ENCODE data around the gene CLEC1A. TPM values are rescaled to one million over a fixed set of nuclear protein-coding genes. Genes with fewer than 3 reads are reported as not detected.

CLEC1A gene
- total and polyA plus RNA-seq, 7 donors, result 1.1 to 4.8 (median 2.0) TPM; not detected in 2

DNA sequence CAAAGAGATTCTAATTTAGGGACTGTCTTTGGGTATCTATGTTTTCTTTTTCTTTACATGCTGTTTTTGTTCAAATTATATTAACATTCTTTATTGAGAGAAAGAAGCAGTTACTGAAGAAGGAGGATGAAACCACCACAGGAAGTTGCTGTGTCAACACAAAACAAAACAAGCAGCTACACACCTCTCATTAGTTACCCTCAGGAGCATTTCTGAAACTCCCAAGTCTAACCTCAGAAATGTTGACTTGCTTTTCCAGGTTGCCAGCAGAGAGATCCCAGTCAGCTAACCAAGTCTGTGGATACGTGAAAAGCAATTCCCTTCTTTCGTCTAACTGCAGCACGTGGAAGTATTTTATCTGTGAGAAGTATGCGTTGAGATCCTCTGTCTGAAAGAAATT lies 33.5 kb downstream of the CLEC1A start:
- intact Hi-C loops (cut with DNase I), result no loop called here
- Histone ChIP-seq H3K27ac (no peak overlapping the region), H3K9me3 (no peaks in the 10 kb centered on the region), H3K4me3 (no peak overlapping the region), H3K27me3 (no peaks in the 10 kb centered on the region), H3K36me3 (no peaks in the 10 kb centered on the region), H3K4me1 (peaks cover 0 to 22% (median 12%) of the 10 kb centered on the region in 4 donors)
- DNase-seq, result no peak
- TF ChIP-seq POLR2A (IDR thresholded peaks at IDR 0.05) (no peak), EP300 (IDR thresholded peaks at IDR 0.05) (no peak), POLR2AphosphoS5 (IDR thresholded peaks at IDR 0.05) (no peak)
- WGBS, 2 donors, result 91 to 95% methylated on average over 4 of the region's 4 CpGs

DNA sequence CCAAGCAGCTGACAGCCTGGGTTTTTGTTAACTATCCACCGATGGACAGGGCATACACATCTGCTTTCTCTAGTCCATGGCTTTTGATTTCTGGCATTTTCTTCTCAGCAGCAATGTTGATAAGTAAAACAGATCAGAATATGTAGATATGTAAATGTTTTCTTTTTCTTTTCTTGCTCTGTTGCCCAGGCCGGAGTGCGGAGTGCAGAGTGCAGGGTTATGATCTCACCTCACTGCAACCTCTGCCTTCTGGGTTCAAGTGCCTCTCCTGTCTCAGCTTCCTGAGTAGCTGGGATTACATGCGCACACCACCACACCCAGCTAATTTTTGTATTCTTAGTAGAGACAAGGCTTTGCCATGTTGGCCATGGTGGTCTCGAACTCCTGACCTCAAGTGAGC lies 40.4 kb downstream of the CLEC1A start:
- 76 to 79% methylated on average over 5 of the region's 5 CpGs for WGBS, 2 donors
- intact Hi-C loops (cut with DNase I), result no loop called here
- no peaks in the 10 kb centered on the region for H3K27me3 ChIP-seq
- no peaks in the 10 kb centered on the region for H3K9me3 ChIP-seq
- DNase-seq, result no peak
- H3K36me3 ChIP-seq, result no peaks in the 10 kb centered on the region
- H3K27ac ChIP-seq, result no peak overlapping the region
- TF ChIP-seq POLR2AphosphoS5 (IDR thresholded peaks at IDR 0.05) (no peak), EP300 (IDR thresholded peaks at IDR 0.05) (no peak), POLR2A (IDR thresholded peaks at IDR 0.05) (no peak)
- TF ChIP-seq, protein P1, sequence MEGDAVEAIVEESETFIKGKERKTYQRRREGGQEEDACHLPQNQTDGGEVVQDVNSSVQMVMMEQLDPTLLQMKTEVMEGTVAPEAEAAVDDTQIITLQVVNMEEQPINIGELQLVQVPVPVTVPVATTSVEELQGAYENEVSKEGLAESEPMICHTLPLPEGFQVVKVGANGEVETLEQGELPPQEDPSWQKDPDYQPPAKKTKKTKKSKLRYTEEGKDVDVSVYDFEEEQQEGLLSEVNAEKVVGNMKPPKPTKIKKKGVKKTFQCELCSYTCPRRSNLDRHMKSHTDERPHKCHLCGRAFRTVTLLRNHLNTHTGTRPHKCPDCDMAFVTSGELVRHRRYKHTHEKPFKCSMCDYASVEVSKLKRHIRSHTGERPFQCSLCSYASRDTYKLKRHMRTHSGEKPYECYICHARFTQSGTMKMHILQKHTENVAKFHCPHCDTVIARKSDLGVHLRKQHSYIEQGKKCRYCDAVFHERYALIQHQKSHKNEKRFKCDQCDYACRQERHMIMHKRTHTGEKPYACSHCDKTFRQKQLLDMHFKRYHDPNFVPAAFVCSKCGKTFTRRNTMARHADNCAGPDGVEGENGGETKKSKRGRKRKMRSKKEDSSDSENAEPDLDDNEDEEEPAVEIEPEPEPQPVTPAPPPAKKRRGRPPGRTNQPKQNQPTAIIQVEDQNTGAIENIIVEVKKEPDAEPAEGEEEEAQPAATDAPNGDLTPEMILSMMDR (IDR thresholded peaks at IDR 0.05), result no peak
- no peak overlapping the region for H3K4me3 ChIP-seq
- no peaks in the 10 kb centered on the region for H3K4me1 ChIP-seq

DNA sequence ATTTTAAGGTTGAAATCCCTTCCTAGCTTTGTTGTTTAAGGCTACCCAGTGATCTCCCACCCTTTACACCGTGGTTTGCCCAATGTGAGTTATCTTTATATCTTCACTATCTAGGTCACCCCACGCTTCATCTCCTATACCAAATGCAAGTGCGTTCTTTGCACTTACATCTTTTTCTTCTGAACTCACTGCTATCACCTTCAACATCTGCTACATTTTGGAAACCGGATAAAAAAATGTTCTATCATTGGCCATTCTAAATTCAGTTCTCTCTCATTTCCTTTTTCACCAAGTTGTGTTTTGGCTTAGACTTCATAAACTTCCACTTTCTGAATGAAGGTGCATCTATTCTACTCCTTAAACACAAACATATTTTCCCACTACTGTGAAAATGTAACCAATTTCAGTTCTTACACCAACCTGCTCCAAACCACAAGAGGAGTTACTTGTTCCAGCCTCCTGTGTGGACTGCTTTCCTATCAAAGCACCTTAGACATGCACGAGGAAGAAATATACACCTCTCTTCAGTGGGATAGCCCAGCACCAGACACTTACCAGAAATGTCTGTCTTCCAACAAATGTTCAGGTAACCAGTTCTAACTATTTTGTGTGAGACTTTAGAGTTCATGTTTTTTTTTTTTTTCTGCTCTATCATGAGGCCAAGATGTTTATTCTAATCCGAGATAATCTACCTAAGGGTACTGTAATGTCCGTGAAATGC lies 46.4 kb downstream of the CLEC1A start:
- TF ChIP-seq, protein P1 (IDR thresholded peaks at IDR 0.05), result no peak
- TF ChIP-seq POLR2AphosphoS5 (IDR thresholded peaks at IDR 0.05), result no peak
- no peak for TF ChIP-seq EP300 (IDR thresholded peaks at IDR 0.05)
- no peak for TF ChIP-seq POLR2A (IDR thresholded peaks at IDR 0.05)
- intact Hi-C loops (cut with DNase I), result no loop called here
- no peak overlapping the region for H3K27ac ChIP-seq
- H3K36me3 ChIP-seq, result no peaks in the 10 kb centered on the region
- H3K9me3 ChIP-seq, result no peaks in the 10 kb centered on the region
- WGBS, 2 donors, result 56 to 77% methylated on average over 7 of the region's 7 CpGs
- H3K4me3 ChIP-seq, result no peak overlapping the region
- H3K27me3 ChIP-seq, result no peaks in the 10 kb centered on the region
- no peaks in the 10 kb centered on the region for H3K4me1 ChIP-seq
- no peak for DNase-seq

DNA sequence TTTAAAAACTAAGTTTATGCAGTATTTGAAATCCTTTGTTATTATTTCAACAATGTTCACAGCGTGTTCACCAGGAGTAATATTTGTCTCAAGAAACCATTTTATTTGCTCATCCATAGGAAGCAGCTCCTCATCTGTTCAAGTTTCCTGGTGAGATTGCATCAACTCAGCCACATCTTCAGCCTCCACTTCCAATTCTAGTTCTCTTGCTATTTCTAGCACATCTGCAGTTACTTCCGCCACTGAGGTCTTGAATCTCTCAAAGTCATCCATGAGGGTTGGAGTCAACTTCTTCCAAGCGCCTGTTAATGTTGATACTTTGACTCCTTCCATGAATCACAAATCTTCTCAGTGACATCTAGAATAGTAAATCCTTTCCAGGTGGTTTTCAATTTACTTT lies 50.3 kb downstream of the CLEC1A start:
- intact Hi-C loops (cut with DNase I), result no loop called here
- WGBS, 2 donors, result 70 to 72% methylated on average over 3 of the region's 3 CpGs
- H3K4me1 ChIP-seq, result no peaks in the 10 kb centered on the region
- TF ChIP-seq EP300 (IDR thresholded peaks at IDR 0.05) (no peak), POLR2AphosphoS5 (IDR thresholded peaks at IDR 0.05) (no peak), POLR2A (IDR thresholded peaks at IDR 0.05) (no peak)
- TF ChIP-seq, protein P1 (IDR thresholded peaks at IDR 0.05), result no peak
- no peaks in the 10 kb centered on the region for H3K36me3 ChIP-seq
- no peaks in the 10 kb centered on the region for H3K27me3 ChIP-seq
- H3K4me3 ChIP-seq, result no peak overlapping the region
- no peaks in the 10 kb centered on the region for H3K9me3 ChIP-seq
- DNase-seq, result no peak
- no peak overlapping the region for H3K27ac ChIP-seq

DNA sequence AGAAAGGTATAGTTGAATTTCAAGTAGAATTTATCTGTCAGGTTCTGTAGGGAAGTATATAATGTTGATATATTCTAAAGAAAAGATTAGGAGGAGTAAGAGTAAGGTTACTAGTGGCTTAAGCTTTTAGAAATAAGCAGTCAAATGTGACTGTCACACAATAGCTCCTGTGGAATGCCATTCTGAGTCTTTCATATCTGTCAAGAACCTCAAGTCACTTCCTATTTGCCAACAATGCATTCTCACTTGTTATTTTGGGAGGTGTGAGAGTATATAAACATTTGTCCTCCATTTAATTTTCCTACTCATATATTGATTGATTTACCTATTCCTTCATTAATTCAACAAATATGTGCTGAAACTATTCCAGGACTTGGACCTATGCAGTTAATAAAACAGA lies 56.6 kb downstream of the CLEC1A start:
- DNase-seq, result no peak
- Histone ChIP-seq H3K27ac (no peak overlapping the region), H3K36me3 (no peaks in the 10 kb centered on the region), H3K4me3 (no peak overlapping the region), H3K27me3 (no peaks in the 10 kb centered on the region), H3K9me3 (no peaks in the 10 kb centered on the region), H3K4me1 (no peaks in the 10 kb centered on the region)
- intact Hi-C loops (cut with DNase I), result no loop called here
- TF ChIP-seq, protein P1 (IDR thresholded peaks at IDR 0.05), result no peak
- TF ChIP-seq EP300 (IDR thresholded peaks at IDR 0.05) (no peak), POLR2AphosphoS5 (IDR thresholded peaks at IDR 0.05) (no peak), POLR2A (IDR thresholded peaks at IDR 0.05) (no peak)
